Body of pancreas (tissue), 4 donors: ENCODE measurements around the gene PATJ.

Experiments
- CTCF ChIP-seq, 7 experiments: fragments of 450-650 bp in 4 of 7; fragments of 200-600 bp in 3 of 7; sonication (generic) in 3 of 7; IDR thresholded peaks; one replicate each; pipeline ENCODE4 v1.5.1; 2016 to 2019; ENCODE audit warnings: antibody characterized with exemption in 7 of 7
- POLR2A ChIP-seq, 3 donors: fragments of 450-650 bp; IDR thresholded peaks; one replicate each; pipeline ENCODE4 v1.6.1; 2016; ENCODE audit warnings: antibody characterized with exemption in 3 of 3, mild to moderate bottlenecking in 2 of 3

GRCh38 chr1:61782771-61783170, 40.5 kb downstream of the PATJ start:
- TF ChIP-seq CTCF (IDR thresholded peaks at IDR 0.05) = no peak
- no peak for TF ChIP-seq POLR2A (IDR thresholded peaks at IDR 0.05)
